LoVo (cell line): ENCODE results near the gene OR7G3.

Experiments
- DNase-seq: peaks from one replicate; pipeline ENCODE4 v3.0.0-alpha.2; 2016; ENCODE audit warnings: low spot score

The OR7G3 gene

GRCh38 chr19:9126900-9127405 is at the start of gene OR7G3:
Gene OR7G3, minus strand, starts transcription at chr19:9126950. Its CDS starts 0 bp downstream, at chr19:9126950.
- no peak for DNase-seq

GRCh38 chr19:9175326-9175725 is 48.6 kb upstream of the OR7G3 start:
- no peak for DNase-seq

GRCh38 chr19:9171393-9171991 is 44.7 kb upstream of the OR7G3 start:
- DNase-seq: no peak

GRCh38 chr19:9166846-9167245 is 40.1 kb upstream of the OR7G3 start:
- DNase-seq: no peak

GRCh38 chr19:9165261-9165660 is 38.5 kb upstream of the OR7G3 start:
- no peak for DNase-seq

GRCh38 chr19:9161427-9161826 is 34.7 kb upstream of the OR7G3 start:
- no peak for DNase-seq

GRCh38 chr19:9159891-9160290 is 33.1 kb upstream of the OR7G3 start:
- no peak for DNase-seq

- DNase-seq: no peak
Observed at GRCh38 chr19:9156304-9156703, 29.6 kb upstream of the OR7G3 start.

- no peak for DNase-seq
Observed at GRCh38 chr19:9155591-9155990, 28.8 kb upstream of the OR7G3 start.

- no peak for DNase-seq
Observed at GRCh38 chr19:9151367-9151766, 24.6 kb upstream of the OR7G3 start.

- no peak for DNase-seq
Observed at GRCh38 chr19:9150650-9151049, 23.9 kb upstream of the OR7G3 start.

- DNase-seq: peak; percentile 38
Observed at GRCh38 chr19:9149997-9150396, 23.2 kb upstream of the OR7G3 start.

- no peak for DNase-seq
Observed at GRCh38 chr19:9148697-9149096, 21.9 kb upstream of the OR7G3 start.

- DNase-seq: no peak
Observed at GRCh38 chr19:9146882-9147281, 20.1 kb upstream of the OR7G3 start.

GRCh38 chr19:9144920-9145319 is 18.2 kb upstream of the OR7G3 start:
- DNase-seq: no peak

- DNase-seq: peak; percentile 95
Observed at GRCh38 chr19:9140159-9140874, 13.6 kb upstream of the OR7G3 start, which contains the start of gene ZNF317. Gene ZNF317, plus strand, starts transcription at chr19:9140397. Its CDS starts 15,620 bp downstream, at chr19:9156017.

GRCh38 chr19:9139609-9140158 is 12.9 kb upstream of the OR7G3 start:
- DNase-seq: peak; percentile 16

- DNase-seq: no peak
Observed at GRCh38 chr19:9132422-9132821, 5.7 kb upstream of the OR7G3 start.

- DNase-seq: no peak
Observed at GRCh38 chr19:9130965-9131364, 4.2 kb upstream of the OR7G3 start.

- peak; percentile 24 for DNase-seq
Observed at GRCh38 chr19:9128171-9128570, 1.4 kb upstream of the OR7G3 start.

GRCh38 chr19:9116547-9116946 is 10.2 kb downstream of the OR7G3 start:
- DNase-seq: no peak

GRCh38 chr19:9115307-9115813 is 11.4 kb downstream of the OR7G3 start, which contains the start of gene OR7G1:
Gene OR7G1, minus strand, starts transcription at chr19:9115763. Its CDS starts 0 bp downstream, at chr19:9115763.
- no peak for DNase-seq

- DNase-seq: no peak
Observed at GRCh38 chr19:9109959-9110358, 16.8 kb downstream of the OR7G3 start.
